Measurements from ENCODE around the gene CHL1.

CHL1 gene

DNA sequence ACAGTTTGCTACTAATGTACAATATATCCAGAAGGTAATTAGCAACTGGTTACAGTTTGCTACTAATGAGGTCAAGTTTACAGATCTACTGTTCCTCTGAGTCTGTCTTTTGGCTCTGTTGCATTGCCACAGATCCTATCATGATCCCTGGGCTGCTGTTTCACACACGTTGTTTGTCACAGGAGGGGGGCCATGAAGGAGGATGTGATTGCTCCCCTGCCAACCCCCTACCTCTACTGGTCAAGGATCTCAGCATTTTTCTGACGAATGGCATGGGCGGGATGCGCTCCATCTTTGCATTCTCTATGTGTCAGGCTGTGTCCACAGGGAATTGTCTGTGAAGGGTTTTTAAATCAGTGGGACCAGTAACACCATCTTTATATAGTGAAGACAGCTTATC, 91.9 kb downstream of the CHL1 start:
- DNase-seq, result no peak

- DNase-seq, result no peak
Observed at GRCh38 chr3:291028-291427, 94.5 kb downstream of the CHL1 start.

GRCh38 chr3:291646-292436, 95.3 kb downstream of the CHL1 start:
- no peak for DNase-seq

DNA sequence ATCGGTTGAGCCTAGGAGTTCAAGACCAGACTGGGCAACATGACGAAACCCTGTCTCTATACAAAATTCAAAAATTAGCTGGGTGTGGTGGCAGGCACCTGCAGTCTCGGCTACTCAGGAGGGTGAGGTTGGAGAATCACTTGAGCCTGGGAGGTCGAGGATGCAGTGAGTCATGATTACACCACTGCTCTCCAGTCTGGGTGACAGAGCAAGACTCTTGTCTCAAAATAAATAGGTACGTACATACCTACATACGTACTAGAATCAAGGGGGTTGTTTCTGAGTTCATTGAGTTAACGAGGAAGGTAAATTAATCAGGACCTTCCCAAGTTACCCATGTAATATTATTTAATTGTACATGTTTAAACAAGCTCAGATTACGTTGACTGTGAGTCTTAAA, 97.5 kb downstream of the CHL1 start:
- DNase-seq, result no peak

- no peak for DNase-seq
Observed at GRCh38 chr3:294581-294980, 98.0 kb downstream of the CHL1 start.

- DNase-seq, result no peak
Observed at GRCh38 chr3:295166-295565, 98.6 kb downstream of the CHL1 start.

- no peak for DNase-seq
Observed at GRCh38 chr3:297585-297984, 101.0 kb downstream of the CHL1 start.

DNA sequence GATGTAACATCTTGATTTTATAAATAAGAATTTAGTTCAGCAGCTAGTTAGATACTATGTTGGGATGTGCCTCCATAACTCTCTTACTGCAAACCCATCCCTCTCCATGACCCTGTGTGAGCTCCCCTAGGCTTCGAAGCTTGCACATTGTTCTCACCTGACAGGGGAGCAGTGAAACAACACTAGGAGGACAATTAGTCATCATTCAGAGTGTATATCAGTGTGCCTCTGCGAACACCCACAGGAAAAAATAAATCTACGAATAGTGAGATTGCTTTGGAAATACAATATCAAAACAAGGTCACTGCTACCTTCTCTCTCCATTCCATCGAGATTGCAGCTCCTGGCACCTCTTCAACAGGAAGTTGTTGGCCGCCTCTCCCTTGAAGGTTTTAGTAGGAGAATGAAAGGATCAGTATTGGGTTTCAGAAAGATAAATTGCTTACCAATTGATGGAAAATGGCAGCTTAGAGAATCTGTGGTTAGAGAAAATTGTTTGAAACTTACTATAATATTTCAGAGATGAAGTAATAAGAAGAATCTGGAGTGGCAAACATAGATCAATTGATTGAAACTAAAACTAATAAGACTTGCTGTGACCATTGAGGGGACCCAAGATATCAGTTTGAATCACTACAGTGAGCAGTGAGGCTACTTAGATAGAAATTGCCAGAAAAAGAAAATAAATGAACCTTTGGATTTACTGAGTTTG, 103.2 kb downstream of the CHL1 start:
- no peak for DNase-seq

DNA sequence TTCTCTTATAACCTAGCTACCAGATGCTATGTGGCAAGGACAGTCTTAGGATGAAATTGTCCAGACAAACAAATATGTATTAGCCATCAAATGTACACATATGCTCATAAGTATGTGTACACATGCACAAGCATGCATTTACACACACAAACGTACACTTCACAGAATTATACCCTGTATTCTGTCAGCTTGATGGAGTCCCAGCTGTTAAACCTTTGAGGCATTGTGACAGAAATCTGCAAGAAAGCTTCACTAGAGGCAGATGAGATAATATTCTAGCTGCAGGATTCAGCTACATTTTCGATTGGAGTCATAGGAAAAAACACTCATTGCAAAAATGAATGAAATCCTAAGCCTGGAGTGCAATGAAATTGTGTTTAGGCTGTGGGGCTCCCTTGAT, 110.6 kb downstream of the CHL1 start:
- DNase-seq, result no peak

DNA sequence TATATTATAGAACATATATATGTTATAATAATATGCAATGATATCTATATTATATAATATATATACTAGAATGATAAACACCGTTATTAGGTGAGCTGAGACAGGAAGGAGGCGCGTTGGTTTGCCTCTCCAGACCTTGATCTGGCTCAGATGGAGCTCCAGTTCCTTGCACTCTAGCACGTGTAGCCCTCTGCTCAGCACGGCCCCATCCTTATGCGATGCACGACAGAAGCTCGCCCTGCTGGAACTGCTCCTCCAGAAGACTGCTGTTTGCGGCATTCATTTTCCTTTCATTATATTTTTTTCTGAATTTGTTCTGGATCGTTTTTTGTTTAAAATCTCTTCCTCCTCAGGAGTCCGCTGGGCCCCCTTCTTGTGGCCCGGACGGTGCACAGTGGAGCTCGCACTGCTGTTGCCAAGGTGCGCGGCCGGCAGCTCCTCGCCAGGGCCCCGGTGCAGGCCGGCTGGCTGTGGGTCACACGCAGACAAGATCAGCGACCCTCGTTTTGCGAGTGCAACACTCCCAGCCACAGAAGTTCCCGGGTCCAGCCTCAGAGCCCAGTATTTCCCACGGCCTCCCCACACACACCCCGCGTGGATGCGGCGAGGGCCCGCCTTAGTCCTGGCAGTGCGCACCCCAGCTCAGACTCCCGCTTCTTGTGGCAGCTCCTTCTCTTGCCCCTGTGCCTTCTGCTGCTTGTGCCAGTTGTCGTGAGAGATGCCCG, 112.2 kb downstream of the CHL1 start:
- no peak for DNase-seq

DNA sequence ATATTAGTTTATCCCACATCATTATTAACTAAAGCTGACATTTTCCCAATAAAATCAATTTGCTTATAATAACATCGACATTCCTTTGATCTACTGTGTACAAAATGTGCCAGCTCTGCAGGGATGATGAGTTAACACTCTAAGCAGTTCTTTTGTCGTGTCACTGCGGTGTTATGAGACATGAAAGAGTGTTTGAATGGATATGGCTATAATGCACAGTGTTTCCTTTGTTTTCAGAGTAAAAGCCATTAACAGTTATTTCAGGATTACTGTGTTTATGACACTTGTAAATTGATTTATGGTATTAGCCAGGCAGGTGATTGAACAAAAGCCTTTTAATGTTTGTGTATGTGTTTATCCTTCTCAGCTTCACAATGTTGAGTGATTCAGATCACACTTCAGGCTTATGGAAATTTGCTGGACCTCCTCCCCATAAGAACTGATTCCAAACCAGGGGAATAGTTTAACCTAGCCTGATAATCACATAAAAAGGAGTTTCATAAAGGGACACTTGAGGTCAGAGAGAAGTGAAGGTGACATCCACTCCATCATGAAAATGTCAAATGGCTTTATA, 115.7 kb downstream of the CHL1 start:
- DNase-seq, result no peak

- no peak for DNase-seq
Observed at GRCh38 chr3:312911-313310, 116.3 kb downstream of the CHL1 start.

DNA sequence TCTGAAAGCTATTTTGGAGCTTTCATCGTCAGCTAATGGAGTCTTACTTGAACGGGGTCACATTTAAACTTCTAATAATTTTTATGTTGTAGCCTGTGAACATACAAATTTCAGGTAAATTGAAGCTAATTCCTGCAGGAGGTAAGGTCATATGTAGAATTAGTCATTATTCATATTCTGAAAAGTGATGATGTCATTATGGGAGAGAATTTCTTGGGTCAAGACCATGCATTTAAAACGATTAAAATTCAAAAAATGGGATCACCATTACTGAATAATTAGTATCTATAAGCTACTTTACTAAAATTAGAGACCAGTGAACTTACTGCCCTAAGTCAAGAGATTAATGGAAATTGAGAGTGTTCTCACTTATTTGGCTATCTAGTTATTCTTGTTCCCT, 120.4 kb downstream of the CHL1 start:
- no peak for DNase-seq

- no peak for DNase-seq
Observed at GRCh38 chr3:318903-319302, 122.3 kb downstream of the CHL1 start.

DNA sequence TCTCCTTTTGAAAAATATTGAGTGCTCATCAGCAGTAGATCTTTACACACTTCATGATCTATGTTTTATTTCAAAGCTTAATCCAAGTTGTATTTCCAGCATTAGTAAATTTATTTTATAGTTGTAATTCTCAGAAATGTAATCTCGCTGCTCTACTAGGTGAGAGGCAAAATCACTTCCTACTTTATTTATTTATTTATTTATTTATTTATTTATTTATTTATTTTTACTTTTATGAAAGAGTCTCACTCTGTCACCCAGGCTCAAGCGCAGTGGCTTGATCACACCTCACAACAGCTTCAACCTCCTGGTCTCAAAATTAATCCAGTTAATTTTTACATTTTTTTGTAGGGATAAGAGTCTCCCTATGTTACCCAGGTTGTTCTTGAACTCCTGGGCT, 127.9 kb downstream of the CHL1 start:
- DNase-seq, result no peak

- no peak for DNase-seq
Observed at GRCh38 chr3:325495-325894, 128.9 kb downstream of the CHL1 start.

GRCh38 chr3:330494-331115, 134.0 kb downstream of the CHL1 start:
- no peak for DNase-seq

- DNase-seq, result no peak
Observed at GRCh38 chr3:331881-332280, 135.3 kb downstream of the CHL1 start.

GRCh38 chr3:332701-333100, 136.1 kb downstream of the CHL1 start:
- DNase-seq, result no peak

GRCh38 chr3:335240-335639, 138.7 kb downstream of the CHL1 start:
- no peak for DNase-seq

GRCh38 chr3:339351-339750, 142.8 kb downstream of the CHL1 start:
- no peak for DNase-seq

DNA sequence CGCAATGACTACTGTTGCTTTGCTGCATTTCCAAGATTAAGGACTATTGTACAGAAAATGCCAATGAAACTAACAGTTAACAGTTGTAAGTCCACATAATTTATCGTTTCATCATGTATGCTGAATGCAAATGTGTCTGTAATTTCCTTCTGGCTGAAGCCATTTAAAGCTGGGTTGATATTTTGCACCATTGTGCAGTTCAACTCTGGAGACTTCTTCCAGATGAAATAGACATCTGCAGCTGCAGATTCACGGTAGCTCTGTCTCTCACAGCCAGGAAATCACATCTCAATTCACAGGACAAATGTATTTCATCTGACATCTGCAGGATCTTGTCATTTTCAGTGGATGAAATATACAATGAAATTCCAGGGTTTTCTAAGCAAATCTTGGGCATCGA, 145.4 kb downstream of the CHL1 start:
- DNase-seq, result no peak

DNA sequence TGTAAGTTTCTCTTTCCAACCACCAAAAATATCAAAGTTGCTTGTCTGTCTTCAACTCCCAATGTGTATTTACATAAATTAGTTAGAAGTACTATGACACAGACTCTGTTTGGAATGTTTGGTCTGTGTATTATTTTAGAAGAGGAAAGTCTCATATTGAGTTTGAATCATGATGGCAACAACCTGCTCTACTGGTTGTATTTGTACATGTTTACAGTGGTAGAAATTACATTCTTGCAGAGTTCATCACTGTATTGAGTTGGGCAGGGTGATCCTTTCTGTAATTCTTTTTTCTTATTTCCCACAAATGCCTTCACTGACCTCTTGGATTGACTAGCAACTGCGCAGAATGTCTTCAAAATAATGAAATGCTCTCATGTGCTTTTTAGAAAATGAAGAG, 149.6 kb downstream of the CHL1 start:
- DNase-seq, result no peak
